Thyroid gland (tissue), 4 donors: ENCODE results near the gene TCERG1L. TPM values are rescaled to one million over a fixed set of nuclear protein-coding genes. Genes with fewer than 3 reads are reported as not detected.
"Not testable (repeated sequence)": the region's sequence is repeated elsewhere in the genome, so short reads cannot be mapped to it uniquely, and the experiment has no call there.

ENCODE experiments used
- DNase-seq, 2 donors: peaks; one replicate each; pipeline ENCODE4 v3.0.0-alpha.2; 2019
- H3K27ac ChIP-seq, 3 donors: fragments of 200-600 bp; sonication (generic); 1 replicate in 2 of 3; 2 replicates in 1 of 3; pipeline ENCODE4 v1.5.1; 2016 to 2019; ENCODE audit warnings: mild to moderate bottlenecking in 1 of 3, moderate library complexity in 1 of 3
- H3K27me3 ChIP-seq: fragments of 200-600 bp; sonication (generic); one replicate; pipeline ENCODE4 v1.5.1; 2019
- H3K36me3 ChIP-seq, 2 donors: fragments of 200-600 bp; sonication (generic); one replicate each; pipeline ENCODE4 v1.5.1; 2016 to 2019
- H3K4me1 ChIP-seq, 2 donors: fragments of 200-600 bp; sonication (generic); one replicate each; pipeline ENCODE4 v1.5.1; 2017 to 2019
- H3K4me3 ChIP-seq, 3 donors: fragments of 200-600 bp; sonication (generic); replicated peaks in 1 of 3; 1 replicate in 2 of 3; 2 replicates in 1 of 3; pipeline ENCODE4 v1.5.1; 2016; ENCODE audit warnings: mild to moderate bottlenecking in 1 of 3
- H3K9me3 ChIP-seq: fragments of 200-600 bp; sonication (generic); one replicate; pipeline ENCODE4 v1.5.1; 2017
- CTCF ChIP-seq, 6 experiments: fragments of 200-600 bp in 3 of 6; fragments of 450-650 bp in 3 of 6; sonication (generic) in 3 of 6; IDR thresholded peaks; one replicate each; pipeline ENCODE4 v1.5.1; 2016 to 2019; ENCODE audit warnings: antibody characterized with exemption in 6 of 6, mild to moderate bottlenecking in 2 of 6, inconsistent platforms in 1 of 6, moderate library complexity in 1 of 6
- POLR2A ChIP-seq, 2 donors: fragments of 450-650 bp; IDR thresholded peaks; one replicate each; pipeline ENCODE4 v1.6.1; 2017; ENCODE audit warnings: antibody characterized with exemption in 2 of 2, mild to moderate bottlenecking in 2 of 2, moderate library complexity in 1 of 2
- WGBS, 2 donors: methylation state at CpG; one replicate each; pipeline ENCODE4 v1.1.5; 2017; 5-methylcytosine and 5-hydroxymethylcytosine counted together
- intact Hi-C: fragments of 100-400 bp; cut with DNase I; formaldehyde crosslinking; loops from one replicate; pipeline ENCODE4 v1.15.1; 2023
- total RNA-seq, 4 donors: library from RNA; depleted of rRNA; stranded (reverse); fragments of >200 nt; gene quantifications; one replicate each; pipeline ENCODE4 v1.2.3, GENCODE V29; 2016

The TCERG1L gene
- total RNA-seq, 4 donors from 2014 or later = 4.3 to 23.6 (median 8.2) TPM

- H3K9me3 ChIP-seq = no peaks in the 10 kb centered on the region
- no peaks in the 10 kb centered on the region for H3K4me1 ChIP-seq
- TF ChIP-seq POLR2A (IDR thresholded peaks at IDR 0.05) (no peak), CTCF (IDR thresholded peaks at IDR 0.05) (no peak)
- peaks cover 3% of the 10 kb centered on the region for H3K27me3 ChIP-seq
- 50 to 60% methylated on average over 12 of the region's 12 CpGs for WGBS, 2 donors
- intact Hi-C loops = no loop called here
- no peak overlapping the region for H3K27ac ChIP-seq
- DNase-seq = no peak
- no peaks in the 10 kb centered on the region for H3K36me3 ChIP-seq
- H3K4me3 ChIP-seq = no peak overlapping the region
These were observed 12.4 kb upstream of the TCERG1L start for GRCh38 chr10:131323880-131324279.

- intact Hi-C loops = no loop called here
- Histone ChIP-seq H3K4me1 (no peaks in the 10 kb centered on the region), H3K27me3 (peaks cover 3% of the 10 kb centered on the region), H3K9me3 (no peaks in the 10 kb centered on the region), H3K36me3 (no peaks in the 10 kb centered on the region), H3K4me3 (no peak overlapping the region), H3K27ac (no peak overlapping the region)
- DNase-seq = no peak
- WGBS, 2 donors = 57 to 64% methylated on average over 2 of the region's 2 CpGs
- TF ChIP-seq POLR2A (IDR thresholded peaks at IDR 0.05) (no peak), CTCF (IDR thresholded peaks at IDR 0.05) (no peak)
These were observed 11.5 kb upstream of the TCERG1L start for GRCh38 chr10:131323025-131323424.

- H3K4me1 ChIP-seq, H3K36me3 ChIP-seq, H3K27me3 ChIP-seq, intact Hi-C loops, DNase-seq, H3K4me3 ChIP-seq, H3K27ac ChIP-seq, H3K9me3 ChIP-seq: not testable (repeated sequence)
- WGBS, 2 donors = 90 to 97% methylated on average over 4 to 11 of the region's 19 CpGs
These were observed 11.1 kb upstream of the TCERG1L start for GRCh38 chr10:131322575-131322974.

GRCh38 chr10:131320860-131321604 is 9.5 kb upstream of the TCERG1L start:
- H3K27me3 ChIP-seq = peaks cover 3% of the 10 kb centered on the region
- H3K27ac ChIP-seq = no peak overlapping the region
- H3K4me1 ChIP-seq = no peaks in the 10 kb centered on the region
- no peak overlapping the region for H3K4me3 ChIP-seq
- 52 to 57% methylated on average over 13 to 15 of the region's 15 CpGs for WGBS, 2 donors
- no peak for DNase-seq
- no peak for TF ChIP-seq CTCF (IDR thresholded peaks at IDR 0.05)
- TF ChIP-seq POLR2A (IDR thresholded peaks at IDR 0.05) = no peak
- intact Hi-C loops = no loop called here
- no peaks in the 10 kb centered on the region for H3K9me3 ChIP-seq
- no peaks in the 10 kb centered on the region for H3K36me3 ChIP-seq

GRCh38 chr10:131318814-131319213 is 7.3 kb upstream of the TCERG1L start:
- H3K9me3 ChIP-seq = no peaks in the 10 kb centered on the region
- no peak overlapping the region for H3K27ac ChIP-seq
- peaks cover 3% of the 10 kb centered on the region for H3K27me3 ChIP-seq
- TF ChIP-seq CTCF (IDR thresholded peaks at IDR 0.05) (no peak), POLR2A (IDR thresholded peaks at IDR 0.05) (no peak)
- H3K4me3 ChIP-seq = no peak overlapping the region
- no peaks in the 10 kb centered on the region for H3K36me3 ChIP-seq
- DNase-seq = no peak
- no peaks in the 10 kb centered on the region for H3K4me1 ChIP-seq
- intact Hi-C loops = loop anchor here (10.0 kb wide), 1 partner anchor 184 kb away; no protein-coding TSS in a partner anchor
- 85 to 88% methylated on average over 7 to 8 of the region's 8 CpGs for WGBS, 2 donors
